Tibial artery (tissue), 4 donors: ENCODE measurements around the gene TLR9.

ENCODE experiments used
- DNase-seq, 2 donors: peaks; one replicate each; pipeline ENCODE4 v3.0.0-alpha.2; 2019
- H3K27ac ChIP-seq, 2 donors: fragments of 200-600 bp; sonication (generic) in 1 of 2; 1 replicate in 1 of 2; 2 replicates in 1 of 2; pipeline ENCODE4 v1.5.1; 2018 to 2019; ENCODE audit warnings: mild to moderate bottlenecking in 1 of 2
- H3K27me3 ChIP-seq, 2 donors: fragments of 200-600 bp; sonication (generic) in 1 of 2; one replicate each; pipeline versions ENCODE4 v1.5.1 to v1.6.0; 2016 to 2019
- H3K36me3 ChIP-seq, 3 donors: fragments of 200-600 bp; sonication (generic) in 2 of 3; one replicate each; pipeline ENCODE4 v1.5.1; 2016 to 2019; ENCODE audit warnings: mild to moderate bottlenecking in 2 of 3
- H3K4me1 ChIP-seq, 4 donors: fragments of 200-600 bp; sonication (generic) in 2 of 4; 1 replicate in 3 of 4; 2 replicates in 1 of 4; pipeline ENCODE4 v1.5.1; 2016 to 2019
- H3K4me3 ChIP-seq, 2 donors: fragments of 200-600 bp; sonication (generic) in 1 of 2; 1 replicate in 1 of 2; 2 replicates in 1 of 2; pipeline ENCODE4 v1.5.1; 2018 to 2019; ENCODE audit warnings: mild to moderate bottlenecking in 2 of 2
- H3K9me3 ChIP-seq, 3 donors: fragments of 200-600 bp; sonication (generic) in 1 of 3; one replicate each; pipeline ENCODE4 v1.5.1; 2016 to 2019
- CTCF ChIP-seq, 2 experiments: fragments of 200-600 bp in 1 of 2; fragments of 450-650 bp in 1 of 2; IDR thresholded peaks; one replicate each; pipeline ENCODE4 v1.5.1; 2017 to 2019; ENCODE audit warnings: antibody characterized with exemption in 2 of 2, mild to moderate bottlenecking in 1 of 2, moderate library complexity in 1 of 2
- intact Hi-C: fragments of 100-400 bp; cut with DNase I; formaldehyde crosslinking; loops from one replicate; pipeline ENCODE4 v1.15.0; 2023; ENCODE audit warnings: low total_unique reads

Gene TLR9

GRCh38 chr3:52217409-52217805, 8.0 kb downstream of the TLR9 start:
- H3K36me3 ChIP-seq, result peaks cover 17 to 37% (median 32%) of the 10 kb centered on the region in 3 donors
- H3K4me3 ChIP-seq, result no peak overlapping the region
- intact Hi-C loops, result no loop called here

GRCh38 chr3:52216585-52217408, 8.6 kb downstream of the TLR9 start:
- Histone ChIP-seq H3K36me3 (peaks cover 23 to 40% (median 38%) of the 10 kb centered on the region in 3 donors), H3K27ac (peak overlapping the region in 1 of 2 donors; percentile 9), H3K27me3 (no peaks in the 10 kb centered on the region), H3K4me1 (peaks cover 0 to 48% (median 5%) of the 10 kb centered on the region in 4 donors), H3K9me3 (no peaks in the 10 kb centered on the region), H3K4me3 (no peak overlapping the region)
- intact Hi-C loops, result no loop called here
- no peak for TF ChIP-seq CTCF (IDR thresholded peaks at IDR 0.05)
- peak in 1 of 2 donors; percentile 52 for DNase-seq

More at GRCh38 chr3:52217409-52217805, 8.0 kb downstream of the TLR9 start:
- TF ChIP-seq CTCF (IDR thresholded peaks at IDR 0.05), result no peak
- peaks cover 0 to 52% (median 5%) of the 10 kb centered on the region in 4 donors for H3K4me1 ChIP-seq
- peak overlapping the region in 1 of 2 donors; percentile 9 for H3K27ac ChIP-seq
- no peaks in the 10 kb centered on the region for H3K9me3 ChIP-seq
- no peak for DNase-seq
- H3K27me3 ChIP-seq, result no peaks in the 10 kb centered on the region

- Histone ChIP-seq H3K27me3 (no peaks in the 10 kb centered on the region), H3K27ac (no peak overlapping the region), H3K4me3 (no peak overlapping the region), H3K4me1 (peaks cover 0 to 34% (median 5%) of the 10 kb centered on the region in 4 donors), H3K9me3 (no peaks in the 10 kb centered on the region), H3K36me3 (peaks cover 38 to 55% (median 53%) of the 10 kb centered on the region in 3 donors)
- no peak for TF ChIP-seq CTCF (IDR thresholded peaks at IDR 0.05)
- intact Hi-C loops, result no loop called here
- no peak for DNase-seq
Observed at GRCh38 chr3:52215351-52215750, 10.1 kb downstream of the TLR9 start.

GRCh38 chr3:52213901-52214300, 11.5 kb downstream of the TLR9 start:
- H3K36me3 ChIP-seq, result peaks cover 51 to 69% (median 67%) of the 10 kb centered on the region in 3 donors
- intact Hi-C loops, result no loop called here
- H3K4me1 ChIP-seq, result peaks cover 0 to 19% (median 5%) of the 10 kb centered on the region in 4 donors

GRCh38 chr3:52213005-52213404, 12.4 kb downstream of the TLR9 start:
- no peak for TF ChIP-seq CTCF (IDR thresholded peaks at IDR 0.05)
- H3K9me3 ChIP-seq, result no peaks in the 10 kb centered on the region
- no peak for DNase-seq
- peaks cover 60 to 78% (median 76%) of the 10 kb centered on the region in 3 donors for H3K36me3 ChIP-seq
- intact Hi-C loops, result no loop called here
- no peaks in the 10 kb centered on the region for H3K27me3 ChIP-seq
- no peak overlapping the region for H3K4me3 ChIP-seq
- H3K27ac ChIP-seq, result no peak overlapping the region
- peaks cover 0 to 10% (median 5%) of the 10 kb centered on the region in 4 donors for H3K4me1 ChIP-seq

More at GRCh38 chr3:52213901-52214300, 11.5 kb downstream of the TLR9 start:
- Histone ChIP-seq H3K27ac (no peak overlapping the region), H3K4me3 (no peak overlapping the region), H3K27me3 (no peaks in the 10 kb centered on the region), H3K9me3 (no peaks in the 10 kb centered on the region)
- no peak for DNase-seq
- no peak for TF ChIP-seq CTCF (IDR thresholded peaks at IDR 0.05)
